Skeletal muscle cell (primary cell): ENCODE data around the gene SAMD9L.

Source experiments
- DNase-seq: peaks from one replicate; pipeline ENCODE4 v3.0.0-alpha.2; 2010; ENCODE audit warnings: low read depth
- H3K4me3 ChIP-seq: 2 replicates; pipeline ENCODE4 v1.5.1; 2011; ENCODE audit warnings: low read depth, mild to moderate bottlenecking, control low read depth, low read length, moderate library complexity

The SAMD9L gene

GRCh38 chr7:93148144-93148543 lies at the start of gene SAMD9L:
Gene SAMD9L, minus strand, starts transcription at chr7:93148385. Its CDS starts 12,414 bp downstream, at chr7:93135971.
- no peak for DNase-seq
- peak within 1 kb of the TSS; percentile 22 for H3K4me3 ChIP-seq

GRCh38 chr7:93196336-93196735 lies 48.2 kb upstream of the SAMD9L start:
- DNase-seq = no peak
- H3K4me3 ChIP-seq = no peak overlapping the region

GRCh38 chr7:93194386-93194785 lies 46.2 kb upstream of the SAMD9L start:
- peak; percentile 5 for DNase-seq
- H3K4me3 ChIP-seq = no peak overlapping the region

- H3K4me3 ChIP-seq = no peak overlapping the region
- DNase-seq = no peak
These were observed 40.9 kb upstream of the SAMD9L start for GRCh38 chr7:93188870-93189634.

GRCh38 chr7:93185303-93186027 lies 37.3 kb upstream of the SAMD9L start:
- H3K4me3 ChIP-seq = no peak overlapping the region
- DNase-seq = no peak

GRCh38 chr7:93179173-93179572 lies 31.0 kb upstream of the SAMD9L start:
- H3K4me3 ChIP-seq = no peak overlapping the region
- no peak for DNase-seq

GRCh38 chr7:93178213-93178612 lies 30.0 kb upstream of the SAMD9L start:
- no peak for DNase-seq
- no peak overlapping the region for H3K4me3 ChIP-seq

GRCh38 chr7:93176992-93177580 lies 28.9 kb upstream of the SAMD9L start:
- no peak overlapping the region for H3K4me3 ChIP-seq
- no peak for DNase-seq

- H3K4me3 ChIP-seq = no peak overlapping the region
- DNase-seq = no peak
These were observed 27.0 kb upstream of the SAMD9L start for GRCh38 chr7:93175219-93175618.

- H3K4me3 ChIP-seq = no peak overlapping the region
- no peak for DNase-seq
These were observed 24.5 kb upstream of the SAMD9L start for GRCh38 chr7:93172683-93173082.

GRCh38 chr7:93171606-93172226 lies 23.5 kb upstream of the SAMD9L start:
- DNase-seq = no peak
- no peak overlapping the region for H3K4me3 ChIP-seq

GRCh38 chr7:93165447-93165846 lies 17.3 kb upstream of the SAMD9L start:
- no peak overlapping the region for H3K4me3 ChIP-seq
- DNase-seq = no peak

GRCh38 chr7:93164766-93165165 lies 16.6 kb upstream of the SAMD9L start:
- DNase-seq = no peak

GRCh38 chr7:93161181-93161762 lies 13.1 kb upstream of the SAMD9L start:
- DNase-seq = no peak
- H3K4me3 ChIP-seq = no peak overlapping the region

More at GRCh38 chr7:93164766-93165165, 16.6 kb upstream of the SAMD9L start:
- no peak overlapping the region for H3K4me3 ChIP-seq

GRCh38 chr7:93160410-93160809 lies 12.2 kb upstream of the SAMD9L start:
- H3K4me3 ChIP-seq = no peak overlapping the region
- DNase-seq = no peak

- DNase-seq = no peak
- no peak overlapping the region for H3K4me3 ChIP-seq
These were observed 11.3 kb upstream of the SAMD9L start for GRCh38 chr7:93159490-93159889.

GRCh38 chr7:93156884-93157283 lies 8.7 kb upstream of the SAMD9L start:
- no peak overlapping the region for H3K4me3 ChIP-seq
- no peak for DNase-seq

- DNase-seq = no peak
- H3K4me3 ChIP-seq = no peak overlapping the region
These were observed 2.1 kb upstream of the SAMD9L start for GRCh38 chr7:93150200-93150835.

- no peak for DNase-seq
- no peak overlapping the region for H3K4me3 ChIP-seq
These were observed 542 bp upstream of the SAMD9L start for GRCh38 chr7:93148727-93149126.
